Esophagus (tissue), 2 donors: ENCODE results near the gene GREB1. TPM values are rescaled to one million over a fixed set of nuclear protein-coding genes. Genes with fewer than 3 reads are reported as not detected.

ENCODE experiments used
- H3K27ac ChIP-seq, 2 donors: one replicate each; pipeline ENCODE4 v1.5.1; 2013; ENCODE audit warnings: low read depth in 2 of 2, mild to moderate bottlenecking in 2 of 2, inconsistent platforms in 1 of 2, low read length in 1 of 2, moderate library complexity in 1 of 2
- H3K27me3 ChIP-seq, 2 donors: one replicate each; pipeline ENCODE4 v1.6.1; 2013; ENCODE audit warnings: low read length in 2 of 2, control low read depth in 1 of 2, mild to moderate bottlenecking in 1 of 2; ENCODE audit not compliant: insufficient read depth in 2 of 2, control insufficient read depth in 1 of 2
- H3K36me3 ChIP-seq, 2 donors: one replicate each; pipeline ENCODE4 v1.6.1; 2013; ENCODE audit warnings: low read length in 1 of 2; ENCODE audit not compliant: control insufficient read depth in 2 of 2, insufficient read depth in 2 of 2
- H3K4me1 ChIP-seq, 2 donors: one replicate each; pipeline ENCODE4 v1.6.1; 2013; ENCODE audit warnings: low read length in 1 of 2; ENCODE audit not compliant: control insufficient read depth in 2 of 2, insufficient read depth in 2 of 2
- H3K4me3 ChIP-seq, 2 donors: one replicate each; pipeline ENCODE4 v1.5.1; 2013; ENCODE audit warnings: low read length in 2 of 2, mild to moderate bottlenecking in 2 of 2, low read depth in 1 of 2, moderate library complexity in 1 of 2
- H3K9me3 ChIP-seq, 2 donors: one replicate each; pipeline ENCODE4 v1.6.1; 2013; ENCODE audit warnings: mild to moderate bottlenecking in 2 of 2, low read depth in 1 of 2, low read length in 1 of 2, moderate library complexity in 1 of 2; ENCODE audit not compliant: control insufficient read depth in 2 of 2, insufficient read depth in 1 of 2
- WGBS, 2 donors: extraction: QIAGEN DNeasy Blood & Tissue Kit; methylation state at CpG; one replicate each; pipeline ENCODE4 v1.1.7; 2013; 5-methylcytosine and 5-hydroxymethylcytosine counted together
- polyA plus RNA-seq, 2 donors: library from polyadenylated mRNA; stranded (reverse); fragments of 200-250 nt; gene quantifications; one replicate each; pipeline ENCODE4 v1.2.3, GENCODE V29; 2013
- donor health status: healthy with polysubstance abuse.
- donor health status: Bipolar disorder and iron deficiency.

The GREB1 gene
- polyA plus RNA-seq, 2 donors: 0.15 to 0.16 TPM

DNA sequence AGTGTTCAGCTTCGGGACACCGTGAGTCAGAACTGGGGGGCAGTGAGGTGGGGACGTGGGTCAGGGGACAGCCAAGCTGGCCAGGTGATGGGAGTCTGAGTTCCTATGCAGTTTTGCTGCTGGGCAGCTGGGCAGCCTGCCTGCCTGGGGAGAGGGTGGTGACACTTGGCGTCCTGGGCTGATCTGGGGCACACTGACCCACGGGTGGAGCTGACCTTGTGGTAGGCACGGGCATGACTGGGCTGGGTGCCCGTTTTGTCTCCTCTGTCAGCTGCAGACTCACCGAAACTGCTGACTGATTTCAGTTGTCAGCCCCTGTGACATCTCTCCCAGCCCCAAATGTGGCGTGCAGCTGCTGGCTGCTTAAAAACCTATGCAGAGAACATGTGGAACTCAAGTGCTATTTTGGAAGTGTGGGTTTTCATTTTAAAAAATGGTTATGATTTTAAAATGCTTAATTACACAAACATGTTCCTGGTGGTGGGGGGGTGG lies 35.3 kb upstream of the GREB1 start:
- Histone ChIP-seq H3K36me3 (no peaks in the 10 kb centered on the region), H3K4me1 (no peaks in the 10 kb centered on the region), H3K4me3 (no peak overlapping the region), H3K27ac (no peak overlapping the region), H3K27me3 (no peaks in the 10 kb centered on the region), H3K9me3 (peaks cover 0 to 6% of the 10 kb centered on the region in 2 donors)
- 34 to 38% methylated on average over 9 of the region's 9 CpGs for WGBS, 2 donors

DNA sequence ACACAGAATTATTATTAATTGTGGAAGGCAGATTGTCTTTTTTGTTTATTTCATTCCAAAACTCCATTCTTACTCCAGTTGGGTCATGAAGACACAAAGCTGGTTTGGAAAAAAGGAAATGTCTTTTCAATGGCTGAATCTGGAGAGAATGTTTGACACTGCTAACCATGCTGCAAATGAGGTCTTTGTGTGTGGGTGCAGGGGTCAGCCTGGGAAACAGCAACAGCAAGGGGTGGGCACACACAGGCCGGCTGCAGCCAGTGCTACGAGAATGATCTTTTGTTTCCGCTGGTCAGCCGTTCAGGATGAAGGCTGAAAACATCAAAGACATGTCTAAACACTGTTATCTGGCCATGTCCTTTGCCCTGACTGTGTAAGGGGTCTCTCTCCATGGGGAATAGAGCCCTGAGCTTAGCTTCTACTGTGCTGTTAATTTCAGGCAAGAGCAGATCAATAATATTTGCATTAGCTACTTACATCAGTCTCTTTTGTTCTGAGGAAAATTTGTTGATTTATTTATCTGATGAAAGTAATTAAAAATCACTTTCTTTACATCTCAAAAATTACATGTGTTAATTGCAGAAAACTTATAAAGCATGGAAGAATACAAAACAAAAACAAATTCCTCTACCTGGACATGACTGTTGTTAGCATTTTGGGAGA lies 34.6 kb upstream of the GREB1 start:
- no peak overlapping the region for H3K4me3 ChIP-seq
- H3K4me1 ChIP-seq: no peaks in the 10 kb centered on the region
- 57 to 59% methylated on average over 4 of the region's 4 CpGs for WGBS, 2 donors
- no peaks in the 10 kb centered on the region for H3K36me3 ChIP-seq
- peaks cover 0 to 6% of the 10 kb centered on the region in 2 donors for H3K9me3 ChIP-seq
- no peak overlapping the region for H3K27ac ChIP-seq
- no peaks in the 10 kb centered on the region for H3K27me3 ChIP-seq

DNA sequence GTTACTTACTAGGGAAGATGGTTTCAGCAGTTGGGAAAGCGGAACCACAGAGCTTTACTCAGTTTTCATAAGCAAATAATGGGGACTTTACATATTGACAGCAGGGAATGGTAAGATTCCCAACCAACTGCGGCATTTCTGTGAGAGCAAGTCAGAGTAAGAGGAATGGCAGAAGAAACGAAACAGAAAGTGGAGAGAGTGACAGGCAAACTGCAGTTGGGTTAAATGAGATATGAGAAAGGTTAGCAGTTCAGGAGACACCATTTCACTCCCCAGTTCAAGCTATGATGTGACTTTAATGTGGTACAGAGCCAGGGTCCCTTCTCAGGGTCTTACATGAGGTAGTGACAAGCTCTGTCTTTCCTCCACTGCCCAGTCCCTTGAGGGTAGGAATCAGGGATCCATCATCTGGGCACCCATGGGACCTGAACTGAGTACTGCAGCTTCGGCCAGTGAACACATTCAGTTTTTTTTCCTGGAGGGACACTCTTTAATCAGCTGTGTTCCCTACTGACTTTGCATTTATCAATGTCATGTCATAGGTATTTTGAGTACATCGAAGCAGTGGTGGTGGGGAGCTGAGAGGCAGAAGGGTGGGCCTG lies 33.0 kb upstream of the GREB1 start:
- Histone ChIP-seq H3K4me3 (no peak overlapping the region), H3K27ac (no peak overlapping the region), H3K36me3 (no peaks in the 10 kb centered on the region), H3K9me3 (peaks cover 0 to 6% of the 10 kb centered on the region in 2 donors), H3K4me1 (no peaks in the 10 kb centered on the region), H3K27me3 (no peaks in the 10 kb centered on the region)
- WGBS, 2 donors: 77 to 84% methylated on average over 5 of the region's 5 CpGs

DNA sequence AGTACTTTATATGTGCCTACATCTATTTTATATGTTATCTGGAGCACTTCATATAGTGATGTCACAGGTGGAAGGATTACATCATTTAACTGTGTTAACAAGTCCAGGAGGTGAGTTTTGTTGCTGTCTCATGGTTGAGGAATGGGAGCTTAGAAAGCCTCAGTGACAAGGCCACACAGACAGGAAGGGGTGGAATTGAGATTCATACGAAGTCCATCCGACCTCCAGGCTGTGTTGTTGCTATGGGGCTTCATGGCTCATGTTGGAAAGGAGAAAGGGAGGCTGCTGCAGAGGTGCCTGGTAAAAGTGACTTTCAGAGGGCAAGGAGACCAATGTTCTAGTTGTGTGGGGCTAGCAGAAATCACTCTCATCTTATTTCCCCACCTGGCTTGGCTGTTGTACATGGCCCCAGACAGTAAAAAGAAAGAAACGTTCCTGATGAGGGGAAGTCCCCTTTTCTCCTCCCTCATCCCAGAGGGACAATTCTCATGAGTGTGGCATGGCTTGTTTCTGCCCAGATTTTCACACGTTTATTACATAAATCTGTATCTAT lies 31.0 kb upstream of the GREB1 start:
- H3K4me1 ChIP-seq: no peaks in the 10 kb centered on the region
- H3K9me3 ChIP-seq: peaks cover 0 to 6% of the 10 kb centered on the region in 2 donors
- H3K4me3 ChIP-seq: no peak overlapping the region
- WGBS, 2 donors: 81 to 82% methylated on average over 4 of the region's 4 CpGs
- H3K27ac ChIP-seq: no peak overlapping the region
- H3K36me3 ChIP-seq: no peaks in the 10 kb centered on the region
- H3K27me3 ChIP-seq: no peaks in the 10 kb centered on the region

DNA sequence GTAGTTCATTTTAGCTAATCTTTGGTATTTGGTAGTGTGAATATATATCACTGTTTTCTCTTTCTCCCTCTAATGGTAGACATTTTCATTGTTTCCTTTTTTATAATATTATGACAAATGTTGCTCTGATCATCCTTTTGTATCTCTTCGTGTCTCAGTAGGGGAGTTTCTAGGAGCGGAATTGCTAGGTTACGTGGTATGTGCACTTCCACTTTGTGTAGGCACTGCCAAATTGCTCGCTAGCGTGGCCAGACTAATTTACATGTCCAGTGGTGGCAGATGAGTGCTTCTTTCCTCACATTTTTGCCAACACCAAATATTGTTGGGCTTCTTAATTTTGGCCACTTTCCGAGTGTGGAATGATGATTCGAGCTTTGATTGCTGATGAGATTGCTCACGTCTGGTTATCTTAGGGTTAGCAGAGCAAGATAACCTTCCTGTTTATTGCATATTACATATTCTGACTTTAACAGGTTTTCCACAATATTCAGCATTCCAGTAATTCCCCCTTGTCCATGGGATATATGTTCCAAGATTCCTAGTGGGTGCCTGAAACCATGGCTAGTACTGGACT lies 30.4 kb upstream of the GREB1 start:
- Histone ChIP-seq H3K36me3 (no peaks in the 10 kb centered on the region), H3K27me3 (no peaks in the 10 kb centered on the region), H3K4me3 (no peak overlapping the region), H3K27ac (no peak overlapping the region), H3K9me3 (peaks cover 0 to 6% of the 10 kb centered on the region in 2 donors), H3K4me1 (no peaks in the 10 kb centered on the region)
- WGBS, 2 donors: 65 to 69% methylated on average over 8 of the region's 8 CpGs

DNA sequence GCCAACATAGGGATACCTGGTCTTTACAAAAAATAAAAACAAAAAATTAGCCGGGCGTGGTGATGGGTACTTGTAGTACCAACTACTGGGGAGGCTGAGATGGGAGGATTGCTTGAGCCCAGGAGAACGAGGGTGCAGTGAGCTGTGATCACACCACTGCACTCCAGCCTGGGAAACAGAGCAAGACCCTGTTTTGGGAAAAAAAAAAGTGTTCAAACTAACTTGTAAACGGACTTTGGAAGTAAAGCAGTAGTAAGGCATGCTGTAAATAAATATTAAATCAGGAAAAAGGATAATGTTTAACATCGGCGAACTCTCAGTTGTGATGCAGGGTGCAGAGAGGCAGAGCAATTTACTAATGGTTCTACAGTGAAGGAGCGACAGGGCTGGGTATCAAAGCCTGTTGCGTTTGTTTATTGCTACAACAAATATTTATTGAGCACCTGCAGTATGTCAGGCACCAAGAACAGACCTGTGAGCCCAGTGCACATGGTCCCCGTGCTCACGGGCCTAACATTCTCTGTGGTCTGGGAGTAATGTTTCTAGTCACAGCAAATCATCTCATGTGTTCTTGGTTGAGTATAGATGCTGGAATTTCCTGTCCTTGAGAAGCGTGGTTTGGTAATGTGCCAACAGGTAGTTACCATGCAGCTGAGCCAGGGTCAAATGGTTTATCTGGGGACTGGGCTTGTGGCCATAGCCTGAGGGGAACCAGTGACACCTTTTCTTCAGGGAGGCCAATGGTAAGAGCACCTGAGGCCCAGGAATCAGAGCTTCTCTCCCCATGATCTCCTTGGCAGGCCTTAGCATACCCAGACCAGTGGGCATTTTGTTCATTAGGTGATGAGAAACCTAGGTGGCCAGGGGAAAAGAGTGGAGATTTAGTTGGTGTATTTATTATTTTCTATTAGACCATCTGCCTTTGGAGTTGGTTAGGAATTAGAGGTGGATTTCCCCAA lies 27.9 kb upstream of the GREB1 start:
- H3K27ac ChIP-seq: no peak overlapping the region
- WGBS, 2 donors: 60 to 78% methylated on average over 11 of the region's 11 CpGs
- H3K4me1 ChIP-seq: no peaks in the 10 kb centered on the region
- no peak overlapping the region for H3K4me3 ChIP-seq
- no peaks in the 10 kb centered on the region for H3K36me3 ChIP-seq
- peaks cover 0 to 6% of the 10 kb centered on the region in 2 donors for H3K9me3 ChIP-seq
- no peaks in the 10 kb centered on the region for H3K27me3 ChIP-seq

DNA sequence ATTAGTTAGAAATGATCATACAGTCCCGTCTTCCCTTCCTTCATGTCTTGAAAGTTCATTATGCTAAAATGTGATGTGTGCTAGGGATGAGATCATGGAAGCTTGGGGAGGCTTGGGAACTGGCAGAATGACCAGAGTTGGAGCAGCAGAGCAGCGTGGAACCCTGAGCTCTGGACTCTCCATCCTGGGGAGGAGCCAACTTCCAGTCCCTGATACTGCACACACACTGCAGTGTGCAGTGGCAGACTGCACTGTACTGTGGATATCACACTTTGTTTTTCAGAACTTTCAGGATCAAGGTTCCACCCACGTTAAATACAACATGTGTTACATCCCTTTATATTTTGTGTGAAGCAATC lies 27.3 kb upstream of the GREB1 start:
- Histone ChIP-seq H3K27me3 (no peaks in the 10 kb centered on the region), H3K36me3 (no peaks in the 10 kb centered on the region), H3K27ac (no peak overlapping the region), H3K4me1 (no peaks in the 10 kb centered on the region), H3K4me3 (no peak overlapping the region), H3K9me3 (peaks cover 0 to 6% of the 10 kb centered on the region in 2 donors)
- 52 to 66% methylated on average over 3 of the region's 3 CpGs for WGBS, 2 donors

DNA sequence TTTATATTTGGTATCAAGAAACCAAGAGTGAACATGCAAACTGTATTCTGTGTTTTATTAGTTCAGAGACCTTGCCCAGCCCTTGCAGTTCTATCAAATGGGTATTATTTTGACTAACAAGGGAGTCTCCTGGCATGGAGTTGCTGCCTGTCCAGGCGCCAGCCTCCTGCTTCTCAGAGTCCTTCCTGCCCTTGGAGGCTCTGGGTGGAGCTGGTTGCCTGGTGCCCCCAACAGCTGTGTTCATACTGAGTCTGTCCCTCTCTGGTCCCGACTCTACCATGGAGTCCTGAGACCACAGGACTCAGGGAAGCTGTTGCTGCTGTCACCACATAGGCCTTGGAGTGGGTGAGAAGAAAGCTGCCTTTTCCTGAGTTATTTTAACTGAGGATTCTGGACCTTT lies 26.3 kb upstream of the GREB1 start:
- no peaks in the 10 kb centered on the region for H3K27me3 ChIP-seq
- WGBS, 2 donors: 80% methylated on average over 2 of the region's 2 CpGs
- no peaks in the 10 kb centered on the region for H3K4me1 ChIP-seq
- H3K4me3 ChIP-seq: no peak overlapping the region
- H3K27ac ChIP-seq: no peak overlapping the region
- H3K36me3 ChIP-seq: no peaks in the 10 kb centered on the region
- peaks cover 0 to 6% of the 10 kb centered on the region in 2 donors for H3K9me3 ChIP-seq

DNA sequence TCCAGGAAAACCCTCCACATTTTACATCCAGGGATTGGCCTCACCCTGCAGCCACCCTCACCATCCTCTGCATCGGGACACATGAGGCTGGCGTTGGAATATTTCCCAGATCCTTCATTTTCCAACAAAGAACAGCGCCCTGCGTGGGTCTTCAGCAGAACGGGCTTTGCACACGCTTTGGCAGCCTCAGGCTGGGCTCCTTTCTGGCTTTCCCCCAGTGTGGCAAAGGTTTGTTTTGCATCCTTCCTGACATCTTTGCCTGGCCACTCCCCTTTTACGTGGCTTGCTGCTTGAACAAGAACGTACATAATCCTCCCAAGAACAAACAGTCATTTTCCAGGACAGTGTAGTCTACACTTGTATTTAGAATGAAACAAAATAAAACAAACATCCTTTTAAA lies 25.6 kb upstream of the GREB1 start:
- no peaks in the 10 kb centered on the region for H3K4me1 ChIP-seq
- H3K27me3 ChIP-seq: no peaks in the 10 kb centered on the region
- WGBS, 2 donors: 35 to 55% methylated on average over 8 of the region's 8 CpGs
- H3K9me3 ChIP-seq: peaks cover 0 to 2% of the 10 kb centered on the region in 2 donors
- no peak overlapping the region for H3K4me3 ChIP-seq
- no peaks in the 10 kb centered on the region for H3K36me3 ChIP-seq
- H3K27ac ChIP-seq: no peak overlapping the region
